CD4-positive, alpha-beta T cell (primary cell): Measurements from ENCODE around the gene LMF1. TPM values are rescaled to one million over a fixed set of nuclear protein-coding genes. Genes with fewer than 3 reads are reported as not detected.

ENCODE experiments used
- ATAC-seq: fragments of 200-7000 bp; cut with Tn5 transposase; one replicate; pipeline ENCODE4 v1.10.0; 2022; ENCODE audit warnings: mild to moderate bottlenecking; ENCODE audit not compliant: poor library complexity
- CTCF ChIA-PET: fragments of 350-600 bp; sonication (Branson Sonifier 250); formaldehyde crosslinking; loops from one replicate; lab custom pipeline; 2021; ENCODE audit warnings: antibody characterized with exemption, inconsistent platforms; lab: Charles Lee
- POLR2A ChIA-PET: fragments of 350-600 bp; sonication (Branson Sonifier 250); formaldehyde crosslinking; loops from one replicate; lab custom pipeline; 2021; ENCODE audit warnings: antibody characterized with exemption, inconsistent platforms; lab: Charles Lee
- DNase-seq, 14 experiments: peaks; one replicate each; pipeline ENCODE4 v3.0.0-alpha.2; 2013 to 2020; ENCODE audit warnings: mixed read lengths in 2 of 14
- H3K27ac ChIP-seq, 2 donors: one replicate each; pipeline versions ENCODE4 v1.5.1 to v1.7.0; 2013; ENCODE audit warnings: low read length in 2 of 2, low read depth in 1 of 2, mild to moderate bottlenecking in 1 of 2
- H3K27me3 ChIP-seq, 2 experiments: 1 replicate in 1 of 2; 2 replicates in 1 of 2; pipeline versions ENCODE4 v1.6.1 to v1.7.0; 2013; ENCODE audit warnings: low read length in 2 of 2, control low read depth in 1 of 2, mild to moderate bottlenecking in 1 of 2, moderate library complexity in 1 of 2; ENCODE audit not compliant: insufficient read depth in 2 of 2, control insufficient read depth in 1 of 2
- H3K36me3 ChIP-seq: one replicate; pipeline ENCODE4 v1.6.1; 2013; ENCODE audit warnings: low read length, control low read depth; ENCODE audit not compliant: insufficient read depth
- H3K4me1 ChIP-seq: one replicate; pipeline ENCODE4 v1.6.1; 2013; ENCODE audit warnings: low read length, control low read depth; ENCODE audit not compliant: insufficient read depth
- H3K4me3 ChIP-seq: one replicate; pipeline ENCODE4 v1.5.1; 2013; ENCODE audit warnings: mild to moderate bottlenecking, low read length, moderate library complexity
- H3K9me3 ChIP-seq, 2 experiments: 1 replicate in 1 of 2; 2 replicates in 1 of 2; pipeline versions ENCODE4 v1.6.1 to v1.7.0; 2013; ENCODE audit warnings: low read length in 2 of 2, mild to moderate bottlenecking in 2 of 2, control low read depth in 1 of 2, moderate library complexity in 1 of 2; ENCODE audit not compliant: control insufficient read depth in 1 of 2, insufficient read depth in 1 of 2
- H3K27ac Mint-ChIP-seq: one replicate; pipeline ENCODE4 v1.8.0; 2020; ENCODE audit warnings: mixed read lengths
- H3K27me3 Mint-ChIP-seq: one replicate; pipeline ENCODE4 v1.8.0; 2021; ENCODE audit warnings: mixed read lengths
- H3K36me3 Mint-ChIP-seq: one replicate; pipeline ENCODE4 v1.8.0; 2021; ENCODE audit warnings: low read depth, mixed read lengths
- H3K4me1 Mint-ChIP-seq: one replicate; pipeline ENCODE4 v1.8.0; 2021; ENCODE audit warnings: low read depth, mixed read lengths
- H3K4me3 Mint-ChIP-seq: one replicate; pipeline ENCODE4 v1.8.0; 2020; ENCODE audit warnings: mild to moderate bottlenecking, mixed read lengths
- H3K9me3 Mint-ChIP-seq: one replicate; pipeline ENCODE4 v1.8.0; 2020; ENCODE audit warnings: mixed read lengths
- CTCF ChIP-seq: fragments of 200-600 bp; IDR thresholded peaks from one replicate; pipeline ENCODE4 v1.8.0; 2022; ENCODE audit warnings: antibody characterized with exemption, mild to moderate bottlenecking
- intact Hi-C, 2 experiments: fragments of 100-400 bp; cut with DNase I in 1 of 2; cut with micrococcal nuclease in 1 of 2; formaldehyde crosslinking; loops; one replicate each; pipeline versions ENCODE4 v1.15.1 to v1.9.0; 2023 to 2025; cut with DNase I, micrococcal nuclease
- total RNA-seq, 174 experiments: library from RNA in 2 of 174; stranded (reverse) in 2 of 174; gene quantifications; one replicate each; pipeline ENCODE4 v1.2.3 and lab custom pipeline; 2021 to 2026

The LMF1 gene
- total RNA-seq, 2 experiments from 2014 or later: 26.8 to 27.6 TPM

GRCh38 chr16:1006781-1007180 lies 36.0 kb upstream of the LMF1 start:
- no peak overlapping the region for H3K4me3 ChIP-seq
- TF ChIP-seq CTCF: no peak
- ATAC-seq (no peak), DNase-seq (no peak)
- CTCF ChIA-PET: no interaction called here
- H3K27me3 ChIP-seq: peaks cover 0 to 8% of the 10 kb centered on the region in 2 experiments
- H3K36me3 ChIP-seq: no peaks in the 10 kb centered on the region
- Mint-ChIP-seq H3K4me1 (peaks cover 27% of the 10 kb centered on the region), H3K9me3 (no peaks in the 10 kb centered on the region), H3K36me3 (no peaks in the 10 kb centered on the region), H3K27me3 (no peaks in the 10 kb centered on the region), H3K4me3 (no peak overlapping the region), H3K27ac (no peak overlapping the region)
- H3K27ac ChIP-seq: no peak overlapping the region
- peaks cover 65% of the 10 kb centered on the region for H3K4me1 ChIP-seq
- intact Hi-C loops: no loop called here
- H3K9me3 ChIP-seq: peaks cover 0 to 8% of the 10 kb centered on the region in 2 experiments
- POLR2A ChIA-PET: interaction anchor here (0.6 to 1.4 kb wide), 2 partner anchors 42 to 684 kb away, joined by 3 read pairs; no protein-coding TSS in a partner anchor

- ChIA-PET CTCF (no interaction called here), POLR2A (no interaction called here)
- no peaks in the 10 kb centered on the region for H3K27me3 Mint-ChIP-seq
- no peak overlapping the region for H3K4me3 ChIP-seq
- no peak for DNase-seq
- H3K9me3 ChIP-seq: peaks cover 0 to 7% of the 10 kb centered on the region in 2 experiments
- H3K4me3 Mint-ChIP-seq: peak overlapping the region; percentile 11
- H3K36me3 Mint-ChIP-seq: no peaks in the 10 kb centered on the region
- H3K4me1 Mint-ChIP-seq: peaks cover 32% of the 10 kb centered on the region
- H3K27me3 ChIP-seq: peaks cover 0 to 4% of the 10 kb centered on the region in 2 experiments
- no peaks in the 10 kb centered on the region for H3K9me3 Mint-ChIP-seq
- no peak overlapping the region for H3K27ac ChIP-seq
- intact Hi-C loops: no loop called here
- no peak for TF ChIP-seq CTCF
- ATAC-seq: no peak
- peaks cover 72% of the 10 kb centered on the region for H3K4me1 ChIP-seq
- no peaks in the 10 kb centered on the region for H3K36me3 ChIP-seq
- no peak overlapping the region for H3K27ac Mint-ChIP-seq
Measured at GRCh38 chr16:1005286-1005685, 34.5 kb upstream of the LMF1 start.

GRCh38 chr16:1003391-1004347 lies 32.9 kb upstream of the LMF1 start:
- DNase-seq (peak in 12 of 14 experiments; percentile 25 to 81 (median 43)), ATAC-seq (peak; percentile 69)
- POLR2A ChIA-PET: interaction anchor here (0.9 to 3.9 kb wide), 5 partner anchors 8 to 314 kb away, joined by 3 to 34 read pairs (median 3); partner anchors contain the start of gene SOX8
- Histone ChIP-seq H3K27ac (peak overlapping the region; percentile 35 to 61), H3K36me3 (no peaks in the 10 kb centered on the region), H3K9me3 (peaks cover 0 to 6% of the 10 kb centered on the region in 2 experiments), H3K27me3 (no peaks in the 10 kb centered on the region), H3K4me1 (peaks cover 76% of the 10 kb centered on the region), H3K4me3 (peak overlapping the region; percentile 40)
- intact Hi-C loops: no loop called here
- Mint-ChIP-seq H3K27ac (peak overlapping the region; percentile 91), H3K27me3 (no peaks in the 10 kb centered on the region), H3K9me3 (no peaks in the 10 kb centered on the region), H3K36me3 (no peaks in the 10 kb centered on the region), H3K4me1 (peaks cover 39% of the 10 kb centered on the region), H3K4me3 (peak overlapping the region; percentile 82)
- CTCF ChIA-PET: no interaction called here
- TF ChIP-seq CTCF: no peak
